WTC11 (cell line): ENCODE measurements around the gene OSBPL10. TPM values are rescaled to one million over a fixed set of nuclear protein-coding genes. Genes with fewer than 3 reads are reported as not detected.

Source experiments
- ATAC-seq: fragments of 200-7000 bp; cut with Tn5 transposase; 2 replicates; pipeline ENCODE4 v1.10.0; 2021; ENCODE audit warnings: mild to moderate bottlenecking, moderate library complexity
- CTCF ChIA-PET: fragments of 300-600 bp; sonication (Branson Sonifier 250); formaldehyde crosslinking; loops from one replicate; lab custom pipeline; 2021; ENCODE audit warnings: antibody characterized with exemption; lab: Charles Lee
- POLR2A ChIA-PET: fragments of 350-600 bp; sonication (Branson Sonifier 250); formaldehyde crosslinking; loops from one replicate; lab custom pipeline; 2021; ENCODE audit warnings: antibody characterized with exemption; lab: Charles Lee
- DNase-seq: peaks from one replicate; pipeline ENCODE4 v3.0.0; 2021; ENCODE audit warnings: low spot score
- H3K27ac Mint-ChIP-seq: 2 replicates; pipeline ENCODE4 v1.8.0; 2021; ENCODE audit warnings: mixed read lengths
- H3K27me3 Mint-ChIP-seq: 2 replicates; pipeline ENCODE4 v1.8.0; 2021; ENCODE audit warnings: low read depth, mild to moderate bottlenecking, moderate library complexity, mixed read lengths
- H3K36me3 Mint-ChIP-seq: 2 replicates; pipeline ENCODE4 v1.8.0; 2021; ENCODE audit warnings: mixed read lengths
- H3K4me1 Mint-ChIP-seq: 2 replicates; pipeline ENCODE4 v1.8.0; 2022; ENCODE audit warnings: mixed read lengths
- H3K4me3 Mint-ChIP-seq: 2 replicates; pipeline ENCODE4 v1.8.0; 2021; ENCODE audit warnings: mild to moderate bottlenecking, moderate library complexity, mixed read lengths
- H3K9me3 Mint-ChIP-seq: 2 replicates; pipeline ENCODE4 v1.8.0; 2021; ENCODE audit warnings: mixed read lengths
- AFF4 ChIP-seq: sonication (generic); formaldehyde crosslinking; IDR thresholded peaks from 2 replicates; pipeline ENCODE4 v1.8.1; 2023; ENCODE audit warnings: mild to moderate bottlenecking, missing genetic modification reagents, borderline replicate concordance
- ATF1 ChIP-seq: sonication (generic); formaldehyde crosslinking; IDR thresholded peaks from 2 replicates; pipeline ENCODE4 v1.8.1; 2023; ENCODE audit warnings: mild to moderate bottlenecking, moderate library complexity, missing genetic modification reagents
- ATF2 ChIP-seq: sonication (generic); formaldehyde crosslinking; IDR thresholded peaks from 2 replicates; pipeline ENCODE4 v1.8.1; 2022; ENCODE audit warnings: low read depth, missing genetic modification reagents, borderline replicate concordance
- ATF3 ChIP-seq: sonication (generic); formaldehyde crosslinking; conservative IDR thresholded peaks from 2 replicates; pipeline ENCODE4 v1.8.1; 2022; ENCODE audit warnings: mild to moderate bottlenecking, missing genetic modification reagents
- CBFB ChIP-seq: sonication (generic); formaldehyde crosslinking; IDR thresholded peaks from 2 replicates; pipeline ENCODE4 v1.8.1; 2022; ENCODE audit warnings: mild to moderate bottlenecking, low read depth, missing genetic modification reagents
- CREB1 ChIP-seq: sonication (generic); formaldehyde crosslinking; IDR thresholded peaks from 2 replicates; pipeline ENCODE4 v1.8.0; 2023; ENCODE audit warnings: mild to moderate bottlenecking, missing genetic modification reagents
- E2F1 ChIP-seq: sonication (generic); formaldehyde crosslinking; IDR thresholded peaks from 2 replicates; pipeline ENCODE4 v1.8.0; 2022; ENCODE audit warnings: mild to moderate bottlenecking, missing genetic modification reagents
- ELF4 ChIP-seq: sonication (generic); formaldehyde crosslinking; IDR thresholded peaks from 2 replicates; pipeline ENCODE4 v1.8.1; 2022; ENCODE audit warnings: low read depth, mild to moderate bottlenecking, moderate library complexity, missing genetic modification reagents
- FOXJ3 ChIP-seq: sonication (generic); formaldehyde crosslinking; IDR thresholded peaks from 2 replicates; pipeline ENCODE4 v1.9.0; 2021; ENCODE audit warnings: missing genetic modification reagents, mild to moderate bottlenecking, borderline replicate concordance
- FOXK1 ChIP-seq: sonication (generic); formaldehyde crosslinking; IDR thresholded peaks from 2 replicates; pipeline ENCODE4 v1.8.0; 2022; ENCODE audit warnings: mild to moderate bottlenecking, moderate library complexity, missing genetic modification reagents
- FOXP1 ChIP-seq: sonication (generic); formaldehyde crosslinking; IDR thresholded peaks from 2 replicates; pipeline ENCODE4 v1.8.0; 2022; ENCODE audit warnings: missing genetic modification reagents, mild to moderate bottlenecking, moderate library complexity, borderline replicate concordance
- MYBL2 ChIP-seq: sonication (generic); formaldehyde crosslinking; IDR thresholded peaks from 2 replicates; pipeline ENCODE4 v1.8.1; 2023; ENCODE audit warnings: mild to moderate bottlenecking, moderate library complexity, missing genetic modification reagents
- NFATC4 ChIP-seq: fragments of 250-450 bp; sonication (Bioruptor Pico); IDR thresholded peaks from 2 replicates; pipeline ENCODE4 v1.9.0; 2021; ENCODE audit warnings: mild to moderate bottlenecking
- NFE2L1 ChIP-seq: sonication (generic); formaldehyde crosslinking; IDR thresholded peaks from 2 replicates; pipeline ENCODE4 v1.8.1; 2023; ENCODE audit warnings: missing genetic modification reagents
- NR1H2 ChIP-seq: sonication (generic); formaldehyde crosslinking; IDR thresholded peaks from 2 replicates; pipeline ENCODE4 v1.9.0; 2021; ENCODE audit warnings: mild to moderate bottlenecking, moderate library complexity, missing genetic modification reagents
- OVOL2 ChIP-seq: fragments of 250-450 bp; sonication (Bioruptor Pico); IDR thresholded peaks from 2 replicates; pipeline ENCODE4 v1.9.0; 2021; ENCODE audit warnings: mild to moderate bottlenecking, borderline replicate concordance
- STAT6 ChIP-seq: sonication (generic); formaldehyde crosslinking; conservative IDR thresholded peaks from 2 replicates; pipeline ENCODE4 v1.8.1; 2023; ENCODE audit warnings: mild to moderate bottlenecking, low read depth, missing genetic modification reagents, moderate library complexity
- TEAD1 ChIP-seq: sonication (generic); formaldehyde crosslinking; IDR thresholded peaks from 2 replicates; pipeline ENCODE4 v1.8.0; 2022; ENCODE audit warnings: mild to moderate bottlenecking, missing genetic modification reagents
- TP53 ChIP-seq: sonication (generic); formaldehyde crosslinking; IDR thresholded peaks from 2 replicates; pipeline ENCODE4 v1.8.1; 2023; ENCODE audit warnings: mild to moderate bottlenecking, missing genetic modification reagents
- ZBTB21 ChIP-seq: sonication (generic); formaldehyde crosslinking; IDR thresholded peaks from 2 replicates; pipeline ENCODE4 v1.8.1; 2023; ENCODE audit warnings: mild to moderate bottlenecking, missing genetic modification reagents, borderline replicate concordance
- ZMAT4 ChIP-seq: fragments of 250-450 bp; sonication (Bioruptor Pico); IDR thresholded peaks from 2 replicates; pipeline ENCODE4 v1.9.0; 2021; ENCODE audit warnings: mild to moderate bottlenecking
- ZNF121 ChIP-seq: sonication (generic); formaldehyde crosslinking; IDR thresholded peaks from 2 replicates; pipeline ENCODE4 v1.8.0; 2023; ENCODE audit warnings: missing genetic modification reagents
- ZNF138 ChIP-seq: sonication (generic); formaldehyde crosslinking; conservative IDR thresholded peaks from 2 replicates; pipeline ENCODE4 v1.8.1; 2022; ENCODE audit warnings: mild to moderate bottlenecking, moderate library complexity, missing genetic modification reagents
- ZNF232 ChIP-seq: sonication (generic); formaldehyde crosslinking; IDR thresholded peaks from 2 replicates; pipeline ENCODE4 v1.8.0; 2022; ENCODE audit warnings: mild to moderate bottlenecking, missing genetic modification reagents
- ZSCAN18 ChIP-seq: fragments of 250-450 bp; sonication (Bioruptor Pico); IDR thresholded peaks from 2 replicates; pipeline ENCODE4 v2.1.2; 2022; ENCODE audit warnings: mild to moderate bottlenecking, moderate library complexity
- total RNA-seq: library from RNA; stranded (reverse); gene quantifications from 3 replicates; pipeline ENCODE4 v1.2.3, GENCODE V29; 2021

OSBPL10 gene
- total RNA-seq, 1 experiment from 2014 or later = 84.1 TPM

- POLR2A ChIA-PET = no interaction called here
- CTCF ChIA-PET = interaction anchor here (0.9 kb wide), 1 partner anchor 8 kb away, joined by 3 read pairs; no protein-coding TSS in a partner anchor
- Mint-ChIP-seq H3K4me1 (peaks cover 76% of the 10 kb centered on the region), H3K9me3 (no peaks in the 10 kb centered on the region), H3K27ac (no peak overlapping the region), H3K36me3 (peaks cover 4% of the 10 kb centered on the region; the same call in 1 of the 2 replicates), H3K27me3 (no peaks in the 10 kb centered on the region), H3K4me3 (no peak overlapping the region)
- DNase-seq = no peak
- no peak for TF ChIP-seq FOXK1 (CRISPR knock-in tag)
- TF ChIP-seq ZNF138 = no peak
- no peak for TF ChIP-seq NFE2L1 (CRISPR knock-in tag)
- TF ChIP-seq NR1H2 = no peak
- TF ChIP-seq TP53 = no peak
- TF ChIP-seq CBFB (CRISPR knock-in tag) = no peak
- TF ChIP-seq ATF2 (CRISPR knock-in tag) = no peak
- no peak for TF ChIP-seq ELF4
- no peak for TF ChIP-seq ATF3 (CRISPR knock-in tag)
- no peak for TF ChIP-seq CREB1 (CRISPR knock-in tag)
- TF ChIP-seq E2F1 (CRISPR knock-in tag) = no peak
- no peak for TF ChIP-seq STAT6 (CRISPR knock-in tag)
- TF ChIP-seq ATF1 (CRISPR knock-in tag) = no peak
- no peak for TF ChIP-seq TEAD1
- TF ChIP-seq FOXJ3 = no peak
- no peak for TF ChIP-seq ZSCAN18 (CRISPR knock-in tag)
- no peak for TF ChIP-seq NFATC4 (CRISPR knock-in tag)
- no peak for TF ChIP-seq OVOL2 (CRISPR knock-in tag)
- TF ChIP-seq ZMAT4 (CRISPR knock-in tag) = no peak
- ATAC-seq = no peak
Measured at GRCh38 chr3:31967592-31967991, 13.5 kb downstream of the OSBPL10 start.

- Mint-ChIP-seq H3K9me3 (no peaks in the 10 kb centered on the region), H3K4me1 (peaks cover 72% of the 10 kb centered on the region), H3K27me3 (no peaks in the 10 kb centered on the region), H3K36me3 (peaks cover 4% of the 10 kb centered on the region; the same call in 1 of the 2 replicates), H3K4me3 (no peak overlapping the region), H3K27ac (0 out of 2 replicates have a peak overlapping the region, but pooled peaks have one; percentile 51)
- CTCF ChIA-PET = interaction anchor here (0.7 to 0.9 kb wide), 2 partner anchors 9 to 177 kb away, joined by 3 to 4 read pairs; no protein-coding TSS in a partner anchor
- DNase-seq (no peak), ATAC-seq (no peak)
- POLR2A ChIA-PET = no interaction called here
- TF ChIP-seq FOXJ3 (no peak), ZNF121 (CRISPR knock-in tag) (0 out of 2 replicates have a peak, but pooled peaks have one; percentile 48), FOXP1 (CRISPR knock-in tag) (no peak), ZBTB21 (CRISPR knock-in tag) (no peak), NFATC4 (CRISPR knock-in tag) (no peak), ZNF232 (CRISPR knock-in tag) (no peak), MYBL2 (no peak), ELF4 (no peak), AFF4 (CRISPR knock-in tag) (no peak)
Measured at GRCh38 chr3:31966978-31967591, 14.0 kb downstream of the OSBPL10 start.
